ENCODE data around the gene SMIM20. TPM values are rescaled to one million over a fixed set of nuclear protein-coding genes. Genes with fewer than 3 reads are reported as not detected.
A peak's percentile ranks its signal among the peaks of the same experiment; 100 is the strongest.

Gene SMIM20
- total RNA-seq, 2 donors from 2014 or later: 31.6 to 31.8 TPM

DNA sequence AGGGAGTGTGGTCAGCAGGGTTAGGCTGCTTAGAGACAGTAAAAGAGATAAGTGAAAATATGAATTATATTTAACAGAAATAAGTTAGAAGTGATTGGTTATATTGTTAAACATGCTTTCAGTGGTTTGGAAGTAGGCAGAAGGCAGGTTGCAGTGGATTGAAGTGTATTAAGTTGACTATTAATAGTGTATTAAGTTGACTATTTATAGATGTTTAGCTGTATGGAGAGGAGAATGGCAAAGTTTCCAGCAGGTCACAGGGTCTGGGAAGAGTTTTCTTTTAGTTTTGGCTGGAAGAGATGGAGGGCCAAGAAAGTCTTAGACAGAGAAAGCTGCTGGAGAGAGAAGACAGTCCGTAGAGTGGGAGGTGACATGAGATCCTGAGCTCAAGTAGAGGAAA is 7.9 kb downstream of the SMIM20 start:
- ATAC-seq (no peak), DNase-seq (no peak)
- intact Hi-C loops (cut with DNase I, micrococcal nuclease): no loop called here

DNA sequence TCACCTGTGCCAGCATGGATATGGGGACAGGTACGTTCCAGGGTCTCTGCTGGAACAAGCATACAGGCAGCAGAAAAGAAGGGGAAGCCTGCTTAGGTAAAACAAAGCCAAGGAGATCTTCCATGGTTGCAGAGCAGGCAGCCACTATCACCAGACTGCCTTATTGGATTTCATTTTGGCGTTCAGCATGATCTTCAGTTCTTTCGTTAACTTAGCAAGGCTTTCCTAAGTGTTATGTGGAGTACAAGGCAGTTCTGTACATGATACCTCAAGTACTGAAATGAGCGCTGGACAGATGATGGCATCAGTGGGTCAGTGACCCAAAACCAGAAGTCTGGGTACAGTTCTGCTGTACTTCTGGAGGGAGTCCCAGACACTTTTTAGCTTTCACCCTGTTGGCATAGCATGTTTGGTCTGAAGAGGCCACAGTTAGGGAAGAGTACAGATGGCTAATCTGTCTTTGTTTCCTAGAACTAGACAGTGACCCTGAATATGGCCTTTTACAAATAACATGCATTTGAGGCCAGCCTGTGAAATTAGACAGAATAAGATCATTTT is 8.9 kb downstream of the SMIM20 start:
- ATAC-seq (no peak), DNase-seq (no peak)
- intact Hi-C loops (cut with DNase I, micrococcal nuclease): no loop called here

DNA sequence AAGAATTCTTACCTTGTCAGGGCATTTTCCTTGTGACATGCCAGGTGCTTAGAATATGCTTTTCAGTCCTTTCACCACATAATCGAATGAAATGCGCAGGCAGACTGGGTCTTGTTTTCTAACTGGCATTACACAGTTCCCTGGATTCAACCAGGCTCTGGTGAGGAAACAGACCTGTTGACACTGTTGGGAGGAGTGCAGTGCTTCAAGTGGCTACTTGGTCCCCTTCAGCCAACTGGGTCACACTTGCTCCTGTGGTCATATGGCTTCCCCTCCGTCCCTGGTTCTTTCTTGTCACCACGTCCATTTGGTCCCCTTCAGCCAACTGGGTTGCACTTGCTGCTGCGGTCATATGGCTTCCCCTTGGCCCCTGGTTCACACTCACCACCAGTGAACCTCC is 9.7 kb downstream of the SMIM20 start:
- ATAC-seq (no peak), DNase-seq (no peak)
- intact Hi-C loops (cut with DNase I, micrococcal nuclease): no loop called here

DNA sequence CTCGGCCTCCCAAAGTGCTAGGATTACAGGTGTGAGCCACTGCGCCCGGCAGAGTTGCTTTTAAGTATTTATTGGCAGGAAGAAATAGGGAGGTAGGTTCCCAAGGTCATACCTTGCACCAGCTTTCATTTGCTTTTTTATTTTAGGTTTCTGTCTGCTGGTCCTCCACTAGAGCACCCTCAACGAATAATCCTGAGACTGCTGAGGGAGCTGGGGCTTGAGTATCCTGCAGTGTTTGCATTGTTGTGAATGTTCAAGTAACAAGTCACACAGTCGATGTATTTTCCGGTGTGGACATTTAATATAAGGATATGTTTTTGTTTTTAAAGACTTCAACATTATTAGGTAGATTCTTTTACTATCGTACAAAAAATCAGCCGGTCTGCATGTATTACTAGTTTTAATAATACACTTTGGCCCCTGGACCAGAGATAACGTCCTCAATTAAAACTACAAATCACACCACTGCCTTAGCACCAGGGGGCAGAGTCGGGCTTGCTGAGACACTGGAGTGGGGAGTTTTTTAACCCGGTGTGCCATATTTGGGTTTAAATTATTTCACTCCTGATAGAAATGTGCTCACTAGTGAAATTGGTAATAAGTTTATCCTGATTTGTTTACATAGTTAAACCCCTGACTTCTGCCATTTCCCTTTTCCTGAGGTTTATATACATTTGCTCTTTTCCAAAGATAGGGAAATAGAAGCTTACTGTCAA is 11.6 kb downstream of the SMIM20 start:
- ATAC-seq (peak; percentile 62), DNase-seq (peak; percentile 43 to 51)
- intact Hi-C loops (cut with DNase I, micrococcal nuclease): no loop called here

DNA sequence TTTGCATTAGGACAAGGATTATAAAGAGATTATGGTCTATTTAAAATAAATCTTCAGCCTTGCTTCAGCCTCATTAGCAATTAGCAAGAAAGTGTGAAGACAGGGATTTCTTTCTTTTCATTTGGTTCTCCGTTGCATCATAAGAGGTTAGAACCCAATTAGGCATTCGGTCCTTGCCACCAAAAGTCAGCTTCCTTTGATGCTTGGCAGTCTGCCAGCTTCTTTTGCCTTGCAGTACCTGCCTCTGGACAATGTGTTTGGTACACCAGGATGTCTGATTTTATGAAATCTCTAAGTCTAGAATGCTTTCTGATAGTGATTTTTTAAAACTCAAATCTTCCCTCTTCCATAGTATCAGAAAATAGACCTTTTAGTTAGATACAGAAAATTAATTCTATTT is 12.4 kb downstream of the SMIM20 start:
- no peak for ATAC-seq
- DNase-seq: no peak
- intact Hi-C loops (cut with DNase I, micrococcal nuclease): no loop called here

DNA sequence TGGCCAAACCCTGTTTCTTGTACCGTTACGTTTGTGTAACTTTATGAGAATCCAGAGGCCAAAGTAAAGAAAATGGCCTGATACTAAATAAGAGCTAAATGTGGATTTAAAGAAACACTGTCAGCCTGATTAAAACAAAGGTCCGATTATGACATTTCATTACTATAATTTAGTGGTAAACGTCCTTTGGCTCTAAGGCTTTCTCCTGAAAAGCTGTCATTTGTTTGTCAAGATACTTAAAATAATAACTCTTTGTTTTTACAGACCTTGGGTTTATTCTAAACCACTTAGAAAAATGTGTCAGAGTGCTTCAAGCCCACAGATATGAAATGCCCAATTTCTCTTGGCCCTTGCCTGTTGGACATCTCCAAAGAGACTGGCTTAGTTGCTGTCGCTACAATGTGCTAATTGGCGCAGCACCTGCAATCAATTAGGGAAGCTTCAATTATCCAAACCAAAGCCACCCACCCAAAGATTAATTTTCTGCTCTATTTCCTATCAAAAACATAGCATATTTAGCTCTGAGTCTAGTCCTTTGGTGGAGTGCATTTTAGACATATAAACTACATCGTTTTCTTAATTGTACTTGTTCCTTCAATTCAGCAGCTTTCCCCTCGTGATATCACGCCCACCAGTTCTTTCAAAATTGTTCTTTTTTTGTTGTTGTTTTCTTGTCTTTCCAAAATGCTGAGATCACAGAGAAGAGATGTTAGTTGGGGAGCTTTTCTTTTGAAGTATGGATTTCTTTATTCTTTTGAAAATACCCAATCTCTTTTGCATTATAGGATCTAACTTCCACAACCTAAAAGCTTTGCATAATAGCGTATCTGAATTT is 13.6 kb downstream of the SMIM20 start:
- DNase-seq (no peak), ATAC-seq (no peak)
- intact Hi-C loops (cut with DNase I, micrococcal nuclease): no loop called here

DNA sequence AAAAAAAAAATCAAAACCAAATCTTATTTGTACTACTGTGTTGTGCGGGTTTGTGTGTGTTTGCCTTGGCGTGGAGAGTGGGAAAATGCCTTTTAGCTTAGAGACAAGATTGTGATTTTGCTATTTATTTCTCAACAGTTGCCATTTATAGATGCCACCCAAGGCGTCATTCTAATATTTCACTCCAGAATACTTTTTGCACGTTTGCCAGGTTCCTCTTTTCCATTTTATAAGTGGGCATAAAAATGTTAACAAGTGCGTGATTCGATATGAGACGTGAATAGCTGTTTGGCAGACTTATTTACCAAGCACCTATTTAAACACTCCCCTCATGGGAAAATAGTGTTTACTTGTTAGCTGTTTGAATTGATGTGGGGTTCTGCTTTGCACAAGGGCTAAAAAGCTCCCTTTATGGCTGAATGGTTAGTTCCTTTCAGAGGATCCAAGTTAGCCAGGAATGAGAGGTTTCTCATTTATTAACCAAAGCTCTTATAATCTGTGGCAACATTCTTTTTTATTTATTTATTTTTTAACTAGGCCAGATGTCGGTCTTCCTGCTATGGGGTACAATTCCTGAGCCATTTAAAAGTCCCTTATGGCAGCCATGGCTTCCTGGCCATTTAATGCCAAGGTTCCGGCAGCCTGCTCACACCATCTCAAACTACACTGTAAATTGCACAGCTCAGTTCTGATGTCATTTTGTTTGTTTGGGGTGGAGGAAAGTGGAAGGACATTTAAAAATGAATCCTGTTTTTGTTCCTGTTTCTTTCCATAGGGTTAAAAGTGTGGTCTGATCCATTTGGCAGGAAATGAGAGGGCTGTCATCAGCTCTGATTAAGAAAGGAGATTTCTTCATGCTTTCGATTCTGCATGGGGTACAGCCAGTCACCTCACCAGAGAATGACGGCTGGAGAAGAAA is 14.6 kb downstream of the SMIM20 start:
- ATAC-seq (peak; percentile 28), DNase-seq (no peak)
- intact Hi-C loops (cut with DNase I, micrococcal nuclease): no loop called here

DNA sequence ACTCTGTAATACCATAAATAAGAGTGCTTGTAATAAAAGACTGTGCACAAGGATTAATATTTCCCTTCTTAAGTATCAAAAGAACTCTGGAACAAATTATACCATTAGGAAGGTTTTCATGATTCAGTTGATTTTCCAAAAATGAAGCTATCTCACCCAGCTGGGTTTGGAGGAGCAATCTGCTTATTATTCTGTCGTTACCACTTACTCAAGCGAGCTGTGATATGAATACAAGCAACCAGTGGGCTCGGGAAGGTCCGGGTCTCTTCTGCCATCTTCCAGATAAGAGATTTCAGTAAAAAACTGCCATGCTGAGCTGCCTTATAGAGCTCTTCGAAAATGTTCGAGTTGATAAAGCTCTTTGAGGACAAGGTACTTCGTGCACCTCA is 15.3 kb downstream of the SMIM20 start:
- DNase-seq (no peak), ATAC-seq (no peak)
- intact Hi-C loops (cut with DNase I, micrococcal nuclease): no loop called here

DNA sequence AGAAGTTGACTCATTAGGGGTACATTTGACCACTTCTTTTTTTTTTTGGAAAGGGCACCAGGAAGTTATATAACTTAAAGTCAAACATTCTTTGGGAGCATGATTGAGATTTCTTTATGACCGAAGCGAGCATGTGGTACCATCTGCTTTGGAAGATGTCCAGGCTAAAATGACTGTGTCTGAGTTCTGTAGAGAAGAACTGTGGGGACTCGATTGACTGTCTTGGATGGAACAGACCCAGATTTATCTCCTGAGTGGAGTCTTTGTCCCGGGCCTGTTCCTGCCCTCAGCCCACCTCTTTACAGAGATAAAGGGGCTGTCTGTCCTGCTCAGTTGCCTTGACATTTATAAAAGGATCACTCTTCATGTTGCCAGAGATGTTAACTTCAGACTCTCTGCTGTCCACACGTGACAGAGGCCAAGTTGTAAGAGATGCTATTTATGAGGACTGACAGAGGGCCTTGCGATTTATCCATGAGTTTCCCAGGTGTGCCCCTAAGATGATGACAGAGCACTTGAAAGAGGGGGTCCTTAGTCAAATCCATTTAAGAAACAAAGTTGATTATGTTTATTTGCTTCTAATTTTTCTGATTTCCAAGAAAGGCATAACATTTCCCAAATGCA is 16.8 kb downstream of the SMIM20 start:
- no peak for ATAC-seq
- no peak for DNase-seq
- intact Hi-C loops (cut with DNase I, micrococcal nuclease): no loop called here

DNA sequence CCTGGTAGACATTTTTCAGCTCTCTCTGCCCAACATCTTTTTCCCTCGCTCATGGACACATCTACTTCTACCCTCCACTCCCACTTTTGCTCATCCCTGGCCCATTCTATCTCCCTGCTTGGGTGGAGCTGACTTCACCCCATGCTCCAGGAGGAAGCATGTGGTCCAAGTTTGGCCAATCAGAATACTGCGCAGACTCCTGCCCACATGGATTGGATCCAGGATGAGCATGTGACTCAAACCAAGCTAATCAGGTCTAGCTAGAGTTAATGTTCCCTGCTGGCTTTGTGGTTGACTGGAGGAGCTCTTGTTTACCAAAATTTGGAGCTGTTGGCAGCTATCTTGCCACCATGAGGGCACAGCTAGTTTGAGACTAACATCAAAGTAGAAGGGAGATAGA is 22.7 kb downstream of the SMIM20 start:
- DNase-seq (no peak), ATAC-seq (no peak)
- intact Hi-C loops (cut with DNase I, micrococcal nuclease): no loop called here

DNA sequence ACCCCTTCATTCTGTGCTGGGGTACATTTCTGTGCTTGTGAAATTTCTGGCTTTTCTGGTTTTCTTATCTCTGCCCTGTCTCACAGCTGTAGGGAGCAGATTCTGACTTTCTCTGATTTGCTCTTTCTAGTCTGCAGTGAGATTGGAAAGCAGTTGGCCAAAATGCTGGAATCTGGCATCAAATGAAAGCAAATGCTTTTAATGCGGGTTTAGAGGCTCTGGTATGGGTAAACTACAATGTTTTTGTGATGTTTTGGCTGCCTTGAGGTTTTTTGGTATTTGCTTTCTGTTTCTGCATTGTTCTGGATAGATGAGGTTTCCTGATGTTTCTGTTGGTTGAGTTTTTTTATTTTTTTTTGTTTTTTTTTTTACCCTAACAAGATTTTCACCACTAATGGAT is 23.8 kb downstream of the SMIM20 start:
- intact Hi-C loops (cut with DNase I, micrococcal nuclease): no loop called here
- no peak for DNase-seq
- ATAC-seq: no peak

DNA sequence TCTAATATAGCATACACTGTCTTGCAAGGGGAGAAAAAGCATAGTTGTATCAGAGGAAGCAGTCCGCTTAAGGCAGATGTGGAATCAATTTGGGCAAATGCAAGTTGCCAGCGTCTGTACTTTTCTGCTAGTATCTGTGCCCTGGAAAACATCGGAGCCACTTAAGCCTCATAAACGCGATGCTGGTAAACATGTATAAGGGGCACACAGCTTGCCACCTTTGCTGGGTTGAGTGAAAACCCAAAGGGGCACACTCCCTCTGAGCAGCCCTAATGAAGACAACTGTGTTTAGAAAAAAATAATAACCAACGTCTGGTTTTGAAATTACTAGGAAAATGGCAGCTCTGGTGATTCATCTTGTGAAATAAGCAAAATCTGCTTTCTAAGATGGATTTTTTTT is 24.3 kb downstream of the SMIM20 start:
- intact Hi-C loops (cut with DNase I, micrococcal nuclease): no loop called here
- no peak for DNase-seq
- ATAC-seq: no peak

DNA sequence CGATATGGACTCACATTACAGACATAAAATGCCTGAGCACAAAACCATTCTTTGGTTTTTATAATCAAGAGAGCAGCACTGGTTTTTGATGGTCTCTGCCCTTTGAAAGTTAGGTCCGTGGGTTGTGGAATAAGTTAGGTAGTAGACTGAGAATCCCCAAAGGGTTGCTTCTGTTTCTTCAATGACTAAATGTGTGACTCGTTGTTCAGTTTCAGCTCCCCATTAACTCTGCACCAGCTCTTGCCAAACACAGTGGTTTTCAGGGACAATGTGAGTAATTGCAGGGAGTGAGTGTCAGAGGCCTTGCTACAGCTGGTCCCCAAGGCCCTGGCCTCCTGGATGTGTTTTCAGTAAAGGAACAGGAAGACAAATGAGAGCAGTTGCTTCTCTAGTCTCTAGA is 24.8 kb downstream of the SMIM20 start:
- intact Hi-C loops (cut with DNase I, micrococcal nuclease): no loop called here
- ATAC-seq (no peak), DNase-seq (no peak)

DNA sequence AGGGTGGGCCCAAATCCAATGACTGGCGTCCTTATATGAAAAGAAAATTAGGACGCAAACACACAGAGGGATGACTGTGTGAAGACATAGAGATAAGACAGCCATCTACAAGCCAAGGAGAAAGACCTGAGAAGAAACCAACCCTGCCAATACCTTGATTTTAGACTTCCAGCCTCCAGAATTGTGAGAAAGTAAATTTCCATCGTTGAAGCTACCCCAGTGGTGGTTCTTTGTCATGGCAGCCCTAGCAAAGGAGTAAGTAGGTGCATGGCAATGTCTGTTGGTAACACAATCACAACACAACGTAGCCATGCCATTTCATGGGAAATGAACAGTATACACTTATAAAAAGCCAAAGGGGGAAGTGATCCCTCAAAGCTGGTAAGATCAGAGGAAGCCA is 25.3 kb downstream of the SMIM20 start:
- ATAC-seq (no peak), DNase-seq (no peak)
- intact Hi-C loops (cut with DNase I, micrococcal nuclease): no loop called here

DNA sequence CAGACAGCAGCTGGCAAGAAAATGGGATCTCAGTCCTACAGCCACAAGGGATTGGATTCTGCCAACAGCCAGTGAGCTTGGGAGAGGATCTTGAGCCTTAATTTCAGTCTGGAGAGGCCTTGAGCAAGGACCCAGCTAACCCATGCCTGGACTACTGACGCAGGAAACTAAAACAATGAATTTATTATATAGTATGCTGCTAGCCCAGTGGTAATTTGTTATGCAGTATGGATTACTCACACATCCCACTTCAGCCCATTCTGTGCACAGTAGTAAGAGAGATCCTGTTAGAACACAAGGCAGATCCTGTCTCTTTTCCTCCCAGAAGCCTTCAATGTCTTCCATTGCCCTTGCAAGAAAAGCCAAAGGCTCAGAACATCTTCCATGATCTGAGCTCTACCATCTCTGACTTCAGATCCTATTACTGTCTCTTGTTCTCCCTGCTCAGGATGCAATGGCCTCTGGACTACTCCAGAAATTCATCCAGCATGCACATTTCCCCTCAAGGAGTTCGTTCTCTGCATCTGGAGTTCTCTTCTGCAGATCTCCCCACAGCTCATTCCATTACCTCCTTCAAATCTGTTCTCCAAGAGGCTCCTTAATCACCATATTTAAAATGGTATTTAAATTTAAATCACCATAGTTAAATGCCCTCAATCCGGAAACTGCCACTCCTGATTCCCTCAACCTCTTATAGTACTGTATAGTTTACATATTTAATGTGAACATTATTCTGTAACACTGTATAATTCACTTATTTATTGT is 27.6 kb downstream of the SMIM20 start:
- DNase-seq (no peak), ATAC-seq (no peak)
- intact Hi-C loops (cut with DNase I, micrococcal nuclease): no loop called here

DNA sequence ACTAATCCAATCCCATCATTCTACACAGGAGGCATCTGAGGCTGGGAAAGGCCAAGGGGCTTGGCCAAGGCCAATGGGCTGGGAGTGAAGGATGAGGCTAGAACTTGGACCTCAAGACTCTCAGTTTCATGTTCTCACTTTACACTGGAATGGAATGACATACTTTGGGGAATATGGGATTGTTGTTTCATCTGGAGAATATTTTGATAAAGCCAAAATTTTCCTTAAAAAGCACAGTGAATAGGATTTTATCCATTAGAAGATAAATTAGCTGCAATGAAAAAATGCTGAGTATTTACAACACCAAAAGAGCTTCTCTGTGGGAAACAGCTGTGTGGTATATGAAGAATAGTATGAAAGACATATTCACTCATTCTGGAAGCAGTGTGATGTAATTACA is 29.3 kb downstream of the SMIM20 start:
- intact Hi-C loops (cut with DNase I, micrococcal nuclease): no loop called here
- ATAC-seq (no peak), DNase-seq (no peak)

DNA sequence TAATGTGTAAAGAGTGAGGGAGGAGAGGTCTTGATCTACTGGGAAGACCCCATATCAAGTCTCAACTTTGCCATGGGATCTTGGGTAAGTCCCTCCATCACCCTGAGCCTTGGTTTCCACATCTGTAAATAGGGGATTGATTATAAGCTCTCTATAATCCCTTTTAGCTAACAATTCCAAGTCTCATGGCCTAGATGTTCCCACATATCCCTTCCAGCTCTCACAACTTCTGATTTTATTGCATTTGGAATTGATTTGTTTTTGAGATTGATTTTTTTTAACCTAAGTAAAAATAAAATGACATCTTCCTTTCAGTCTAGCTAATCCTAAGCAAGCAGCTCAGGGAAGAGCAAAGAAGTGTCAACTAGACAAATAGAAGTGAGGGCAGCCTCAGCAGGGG is 29.8 kb downstream of the SMIM20 start:
- DNase-seq (no peak), ATAC-seq (no peak)
- intact Hi-C loops (cut with DNase I, micrococcal nuclease): no loop called here

DNA sequence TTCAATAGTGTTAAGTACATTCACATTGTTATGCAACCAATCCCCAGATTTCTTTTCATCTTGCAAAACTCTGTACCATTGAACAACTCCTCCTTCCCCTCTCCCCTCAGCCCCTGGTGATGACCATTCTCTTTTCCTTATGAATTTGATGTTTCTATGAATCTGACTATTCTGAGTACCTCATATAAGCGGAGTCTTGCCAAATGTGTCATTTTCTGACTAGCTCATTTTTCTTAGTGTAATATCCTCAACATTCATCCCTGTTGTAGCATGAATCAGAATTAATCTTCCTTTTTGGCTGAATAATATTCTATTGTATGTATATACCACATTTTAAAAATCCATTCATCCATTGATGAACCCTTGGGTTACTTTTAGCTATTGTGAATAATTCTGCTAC is 34.0 kb downstream of the SMIM20 start:
- ATAC-seq (no peak), DNase-seq (no peak)
- intact Hi-C loops (cut with DNase I, micrococcal nuclease): no loop called here

All from left colon (tissue), 2 donors.